ENCODE data around the gene MLLT6. TPM values are rescaled to one million over a fixed set of nuclear protein-coding genes. Genes with fewer than 3 reads are reported as not detected.

The MLLT6 gene
- total and polyA plus RNA-seq, 2 of the 13 experiments (the other 11 are each of a cell fraction or from before 2014, with no cell fraction given): 50.7 to 69.5 TPM

DNA sequence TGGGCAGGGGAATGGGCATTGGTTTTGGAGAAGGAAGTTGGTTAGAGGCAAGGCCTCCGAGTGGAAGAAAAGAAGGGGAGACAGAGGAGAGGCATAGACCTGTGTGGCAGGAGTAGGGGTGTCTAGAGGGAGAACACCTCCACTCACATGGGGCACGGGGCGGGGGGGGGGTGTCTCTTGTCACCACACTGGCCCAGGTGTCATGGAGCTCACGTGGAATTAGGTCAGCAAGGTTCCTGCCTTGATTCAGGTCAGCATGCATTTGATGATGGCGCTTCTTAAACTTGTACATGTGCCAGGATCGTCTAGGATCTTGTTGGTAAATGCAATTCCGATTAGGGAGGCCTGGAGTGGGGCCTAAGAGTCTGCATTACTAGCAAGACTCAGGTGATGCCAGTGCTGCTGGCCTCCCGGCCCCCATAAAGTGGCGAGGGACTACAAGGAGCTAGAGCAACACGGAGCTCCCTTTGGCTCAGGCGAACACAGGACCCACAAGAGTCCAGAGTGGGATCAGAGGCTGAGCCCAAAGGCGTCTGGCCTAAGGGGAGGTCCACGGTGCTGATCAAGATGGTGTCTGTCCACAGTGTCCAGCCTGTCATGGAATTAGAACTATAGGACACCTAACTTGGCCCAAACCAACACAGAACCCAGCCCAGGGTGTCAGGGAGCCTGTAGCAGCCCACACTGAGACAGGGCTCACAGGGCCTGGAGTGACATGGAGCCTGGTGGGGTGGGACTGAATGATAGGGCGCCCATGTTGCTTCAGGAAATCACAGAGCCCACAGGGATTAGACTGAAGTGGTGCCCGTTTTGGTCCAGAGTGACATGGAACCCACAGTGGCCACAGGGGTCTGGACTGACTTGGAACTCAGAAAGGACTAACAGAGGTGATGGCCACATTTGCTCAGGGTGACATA lies 47.0 kb upstream of the MLLT6 start (continued):
- no peak for TF ChIP-seq GATA4 (IDR thresholded peaks at IDR 0.05; ENCODE audit: borderline replicate concordance, low read depth)
- TF ChIP-seq, protein P1, sequence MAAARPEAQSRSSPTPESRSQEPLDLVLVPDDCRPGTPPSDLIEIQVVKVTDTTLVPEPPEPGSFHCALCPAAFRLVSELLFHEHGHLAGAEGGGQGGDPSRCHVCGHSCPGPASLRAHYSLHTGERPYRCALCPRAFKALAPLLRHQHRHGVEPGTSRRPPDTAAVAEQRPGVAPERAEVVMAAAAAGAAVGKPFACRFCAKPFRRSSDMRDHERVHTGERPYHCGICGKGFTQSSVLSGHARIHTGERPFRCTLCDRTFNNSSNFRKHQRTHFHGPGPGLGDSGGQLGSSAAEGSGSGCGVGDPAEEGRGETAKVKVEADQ (CRISPR knock-in tag; IDR thresholded peaks at IDR 0.05; ENCODE audit: borderline replicate concordance): no peak; the same call in 1 of the 2 replicates
- TF ChIP-seq KAT8 (CRISPR knock-in tag; IDR thresholded peaks at IDR 0.05): no peak
- 0 out of 2 replicates have a peak, but pooled peaks have one; percentile 36 for TF ChIP-seq ZNF724P (CRISPR knock-in tag; IDR thresholded peaks at IDR 0.05; ENCODE audit: borderline replicate concordance)
- TF ChIP-seq, protein P2, sequence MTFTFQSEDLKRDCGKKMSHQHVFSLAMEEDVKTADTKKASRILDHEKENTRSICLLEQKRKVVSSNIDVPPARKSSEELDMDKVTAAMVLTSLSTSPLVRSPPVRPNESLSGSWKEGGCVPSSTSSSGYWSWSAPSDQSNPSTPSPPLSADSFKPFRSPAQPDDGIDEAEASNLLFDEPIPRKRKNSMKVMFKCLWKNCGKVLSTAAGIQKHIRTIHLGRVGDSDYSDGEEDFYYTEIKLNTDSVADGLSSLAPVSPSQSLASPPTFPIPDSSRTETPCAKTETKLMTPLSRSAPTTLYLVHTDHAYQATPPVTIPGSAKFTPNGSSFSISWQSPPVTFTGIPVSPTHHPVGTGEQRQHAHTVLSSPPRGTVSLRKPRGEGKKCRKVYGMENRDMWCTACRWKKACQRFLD (CRISPR knock-in tag; IDR thresholded peaks at IDR 0.05; ENCODE audit: borderline replicate concordance): peak; percentile 47; the same call in 1 of the 2 replicates
- TF ChIP-seq PHF5A (CRISPR knock-in tag; IDR thresholded peaks at IDR 0.05; ENCODE audit: low read depth, unreplicated experiment): peak; percentile 33
- TF ChIP-seq, protein P3, sequence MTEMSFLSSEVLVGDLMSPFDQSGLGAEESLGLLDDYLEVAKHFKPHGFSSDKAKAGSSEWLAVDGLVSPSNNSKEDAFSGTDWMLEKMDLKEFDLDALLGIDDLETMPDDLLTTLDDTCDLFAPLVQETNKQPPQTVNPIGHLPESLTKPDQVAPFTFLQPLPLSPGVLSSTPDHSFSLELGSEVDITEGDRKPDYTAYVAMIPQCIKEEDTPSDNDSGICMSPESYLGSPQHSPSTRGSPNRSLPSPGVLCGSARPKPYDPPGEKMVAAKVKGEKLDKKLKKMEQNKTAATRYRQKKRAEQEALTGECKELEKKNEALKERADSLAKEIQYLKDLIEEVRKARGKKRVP (CRISPR knock-in tag; IDR thresholded peaks at IDR 0.05): no peak
- TF ChIP-seq BATF2 (CRISPR knock-in tag; IDR thresholded peaks at IDR 0.05): 0 out of 2 replicates have a peak, but pooled peaks have one; percentile 89
- TF ChIP-seq, protein P4, sequence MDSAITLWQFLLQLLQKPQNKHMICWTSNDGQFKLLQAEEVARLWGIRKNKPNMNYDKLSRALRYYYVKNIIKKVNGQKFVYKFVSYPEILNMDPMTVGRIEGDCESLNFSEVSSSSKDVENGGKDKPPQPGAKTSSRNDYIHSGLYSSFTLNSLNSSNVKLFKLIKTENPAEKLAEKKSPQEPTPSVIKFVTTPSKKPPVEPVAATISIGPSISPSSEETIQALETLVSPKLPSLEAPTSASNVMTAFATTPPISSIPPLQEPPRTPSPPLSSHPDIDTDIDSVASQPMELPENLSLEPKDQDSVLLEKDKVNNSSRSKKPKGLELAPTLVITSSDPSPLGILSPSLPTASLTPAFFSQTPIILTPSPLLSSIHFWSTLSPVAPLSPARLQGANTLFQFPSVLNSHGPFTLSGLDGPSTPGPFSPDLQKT (CRISPR knock-in tag; IDR thresholded peaks at IDR 0.05; ENCODE audit: borderline replicate concordance): no peak
- TF ChIP-seq, protein P5, sequence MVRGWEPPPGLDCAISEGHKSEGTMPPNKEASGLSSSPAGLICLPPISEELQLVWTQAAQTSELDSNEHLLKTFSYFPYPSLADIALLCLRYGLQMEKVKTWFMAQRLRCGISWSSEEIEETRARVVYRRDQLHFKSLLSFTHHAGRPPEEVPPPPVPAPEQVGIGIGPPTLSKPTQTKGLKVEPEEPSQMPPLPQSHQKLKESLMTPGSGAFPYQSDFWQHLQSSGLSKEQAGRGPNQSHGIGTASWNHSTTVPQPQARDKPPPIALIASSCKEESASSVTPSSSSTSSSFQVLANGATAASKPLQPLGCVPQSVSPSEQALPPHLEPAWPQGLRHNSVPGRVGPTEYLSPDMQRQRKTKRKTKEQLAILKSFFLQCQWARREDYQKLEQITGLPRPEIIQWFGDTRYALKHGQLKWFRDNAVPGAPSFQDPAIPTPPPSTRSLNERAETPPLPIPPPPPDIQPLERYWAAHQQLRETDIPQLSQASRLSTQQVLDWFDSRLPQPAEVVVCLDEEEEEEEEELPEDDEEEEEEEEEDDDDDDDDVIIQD (CRISPR knock-in tag; IDR thresholded peaks at IDR 0.05; ENCODE audit: low read depth): no peak
- peak; percentile 19 for TF ChIP-seq BRD4 (CRISPR knock-in tag; IDR thresholded peaks at IDR 0.05)
- TF ChIP-seq DZIP1 (CRISPR knock-in tag; IDR thresholded peaks at IDR 0.05): 0 out of 2 replicates have a peak, but pooled peaks have one; percentile 7
- no peak for TF ChIP-seq NFRKB (IDR thresholded peaks at IDR 0.05)
- peak; percentile 53; the same call in 1 of the 2 replicates for TF ChIP-seq ZNF354B (CRISPR knock-in tag; IDR thresholded peaks at IDR 0.05)
- TF ChIP-seq HES4 (CRISPR knock-in tag; IDR thresholded peaks at IDR 0.05; ENCODE audit: borderline replicate concordance): no peak
- no peak for TF ChIP-seq FOXP1 (IDR thresholded peaks at IDR 0.05)
- TF ChIP-seq FOXP1 (CRISPR knock-in tag; IDR thresholded peaks at IDR 0.05): no peak
- no peak for TF ChIP-seq ZNF3 (CRISPR knock-in tag; IDR thresholded peaks at IDR 0.05)
- 0 out of 2 replicates have a peak, but pooled peaks have one; percentile 38 for TF ChIP-seq REPIN1 (CRISPR knock-in tag; IDR thresholded peaks at IDR 0.05; ENCODE audit: borderline replicate concordance, low read depth)

All from HepG2 (cell line).